Fibroblast of mammary gland (primary cell): ENCODE data around the gene EHD4.
A peak's percentile ranks its signal among the peaks of the same experiment; 100 is the strongest.

ENCODE experiments used
- DNase-seq: peaks from one replicate; pipeline ENCODE4 v3.0.0-alpha.2; 2010; ENCODE audit warnings: low read depth
- H3K4me3 ChIP-seq: 2 replicates; pipeline ENCODE4 v1.5.1; 2011; ENCODE audit warnings: low read depth, mild to moderate bottlenecking, low read length, moderate library complexity; ENCODE audit not compliant: control insufficient read depth
- CTCF ChIP-seq: conservative IDR thresholded peaks from 2 replicates; pipeline ENCODE4 v1.5.1; 2011; ENCODE audit warnings: low read depth, low read length, inconsistent platforms; ENCODE audit not compliant: control insufficient read depth, insufficient read depth

EHD4 gene

DNA sequence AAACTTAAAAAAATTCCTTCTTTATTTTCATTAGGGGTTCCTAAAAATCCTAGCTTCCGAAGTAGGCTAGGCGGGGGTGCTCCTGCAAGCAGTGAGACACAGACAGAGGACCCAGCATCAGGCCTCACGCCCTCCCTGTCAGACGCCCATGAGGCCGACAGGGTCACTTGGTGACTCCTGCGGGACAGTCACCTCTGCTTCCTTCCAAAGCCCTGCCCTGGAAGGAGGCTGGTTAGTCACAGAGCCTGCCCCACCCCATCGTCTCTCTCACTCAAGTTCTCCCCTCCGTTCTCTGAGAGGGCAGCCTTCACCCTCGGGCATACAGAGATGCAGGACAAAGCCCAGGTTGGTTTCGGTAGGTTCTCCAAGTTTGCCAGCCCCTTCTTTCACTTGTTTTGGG is 38.6 kb downstream of the EHD4 start:
- no peak overlapping the region for H3K4me3 ChIP-seq
- DNase-seq: peak; percentile 36
- no peak for TF ChIP-seq CTCF

DNA sequence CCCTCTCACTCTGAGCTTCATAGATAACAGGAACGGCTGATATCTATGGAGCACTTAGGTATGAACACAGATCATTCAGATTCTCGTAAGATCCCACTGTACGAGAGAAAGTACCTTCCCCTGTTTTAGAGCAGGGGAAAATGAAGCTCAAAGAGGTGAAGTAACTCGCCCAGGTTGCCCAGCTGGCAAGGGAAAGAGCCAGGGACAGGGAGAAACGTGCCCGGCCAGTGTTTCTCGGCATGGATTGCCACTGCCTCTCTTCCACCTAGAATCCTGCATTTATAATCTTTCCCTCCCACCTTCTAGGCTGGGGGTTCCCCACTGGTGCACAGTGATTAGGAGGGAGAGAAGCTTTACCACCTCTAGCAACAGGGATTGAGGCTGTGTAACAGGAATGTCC is 39.0 kb downstream of the EHD4 start:
- DNase-seq: no peak
- no peak overlapping the region for H3K4me3 ChIP-seq
- no peak for TF ChIP-seq CTCF

- no peak overlapping the region for H3K4me3 ChIP-seq
- no peak for TF ChIP-seq CTCF
- DNase-seq: no peak
Observed at GRCh38 chr15:41932511-41933289, 39.7 kb downstream of the EHD4 start.

GRCh38 chr15:41932101-41932500 is 40.3 kb downstream of the EHD4 start:
- H3K4me3 ChIP-seq: no peak overlapping the region
- TF ChIP-seq CTCF: no peak

DNA sequence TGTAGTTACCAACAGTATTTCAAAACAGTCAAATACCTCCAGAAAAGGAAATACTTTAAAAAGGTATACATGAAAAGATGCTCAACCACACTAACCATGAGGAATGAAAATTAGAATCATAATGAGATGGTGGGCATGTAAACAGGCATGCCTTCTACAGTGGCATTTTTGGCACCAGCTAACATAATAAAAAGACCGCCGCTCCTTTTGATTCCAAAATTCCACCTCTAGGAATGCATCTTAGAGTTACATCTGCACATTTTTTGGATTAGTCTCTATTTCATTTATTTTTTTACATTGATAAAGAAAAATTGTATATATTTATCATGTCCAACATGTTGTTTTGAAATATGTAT is 41.5 kb downstream of the EHD4 start:
- DNase-seq: no peak
- TF ChIP-seq CTCF: no peak
- H3K4me3 ChIP-seq: no peak overlapping the region

More at GRCh38 chr15:41932101-41932500, 40.3 kb downstream of the EHD4 start:
- no peak for DNase-seq

GRCh38 chr15:41930221-41930866 is 42.0 kb downstream of the EHD4 start:
- DNase-seq: peak; percentile 96
- H3K4me3 ChIP-seq: no peak overlapping the region
- TF ChIP-seq CTCF: peak; percentile 26
